B cell (primary cell): ENCODE results near the gene ZNF160. TPM values are rescaled to one million over a fixed set of nuclear protein-coding genes. Genes with fewer than 3 reads are reported as not detected.
"Not testable (repeated sequence)": the region's sequence is repeated elsewhere in the genome, so short reads cannot be mapped to it uniquely, and the experiment has no call there.

Experiments used
- ATAC-seq: fragments of 200-7000 bp; cut with Tn5 transposase; one replicate; pipeline ENCODE4 v1.10.0; 2021; ENCODE audit warnings: low read depth, mild to moderate bottlenecking, moderate number of reproducible peaks, moderate library complexity
- CTCF ChIA-PET: fragments of 350-600 bp; sonication (Branson Sonifier 250); formaldehyde crosslinking; loops from one replicate; lab custom pipeline; 2021; ENCODE audit warnings: antibody characterized with exemption, inconsistent platforms; lab: Charles Lee
- POLR2A ChIA-PET: fragments of 350-600 bp; sonication (Branson Sonifier 250); formaldehyde crosslinking; loops from one replicate; lab custom pipeline; 2021; ENCODE audit warnings: antibody characterized with exemption; lab: Charles Lee
- DNase-seq: peaks from one replicate; pipeline ENCODE4 v3.0.0; 2013
- H2AFZ ChIP-seq: 2 replicates; pipeline ENCODE4 v1.6.1; 2012; ENCODE audit warnings: mild to moderate bottlenecking, low read depth, low read length; ENCODE audit not compliant: insufficient read depth, poor library complexity, severe bottlenecking
- H3K27ac ChIP-seq, 2 donors: 1 replicate in 1 of 2; 2 replicates in 1 of 2; pipeline ENCODE4 v1.5.1; 2012 to 2013; ENCODE audit warnings: low read length in 2 of 2, mild to moderate bottlenecking in 2 of 2, moderate library complexity in 1 of 2
- H3K27me3 ChIP-seq, 4 experiments: fragments of 200-600 bp in 1 of 4; sonication (generic) in 1 of 4; replicated peaks in 1 of 4; 1 replicate in 2 of 4; 2 replicates in 2 of 4; pipeline versions ENCODE4 v1.6.1 to v1.7.0; 2013 to 2016; ENCODE audit warnings: low read length in 3 of 4, mild to moderate bottlenecking in 2 of 4, mixed read lengths in 1 of 4, moderate library complexity in 1 of 4; ENCODE audit not compliant: insufficient read depth in 4 of 4, control insufficient read depth in 3 of 4; ENCODE audit errors: control extremely low read depth in 1 of 4
- H3K36me3 ChIP-seq, 2 experiments: replicated peaks in 1 of 2; 1 replicate in 1 of 2; 2 replicates in 1 of 2; pipeline versions ENCODE4 v1.6.1 to v1.7.1; 2013; ENCODE audit warnings: low read length in 1 of 2; ENCODE audit not compliant: insufficient read depth in 2 of 2, control insufficient read depth in 1 of 2; ENCODE audit errors: control extremely low read depth in 1 of 2, extremely low read depth in 1 of 2
- H3K4me1 ChIP-seq, 2 donors: fragments of 200-600 bp in 1 of 2; sonication (generic) in 1 of 2; 1 replicate in 1 of 2; 2 replicates in 1 of 2; pipeline versions ENCODE4 v1.5.1 to v1.6.1; 2013 to 2017; ENCODE audit warnings: low read length in 2 of 2; ENCODE audit not compliant: control insufficient read depth in 2 of 2, insufficient read depth in 2 of 2
- H3K4me2 ChIP-seq: replicated peaks from 2 replicates; pipeline ENCODE3; 2012; ENCODE audit warnings: mild to moderate bottlenecking, low read depth, low read length; ENCODE audit not compliant: poor library complexity, severe bottlenecking
- H3K4me3 ChIP-seq, 5 experiments: fragments of 200-600 bp in 1 of 5; sonication (generic) in 1 of 5; 1 replicate in 3 of 5; 2 replicates in 2 of 5; pipeline versions ENCODE4 v1.5.1 to v1.7.0; 2011 to 2016; ENCODE audit warnings: low read length in 4 of 5, mild to moderate bottlenecking in 4 of 5, low read depth in 2 of 5, control low read depth in 1 of 5, moderate library complexity in 1 of 5; ENCODE audit not compliant: insufficient read depth in 1 of 5; ENCODE audit errors: control extremely low read depth in 1 of 5, extremely low read depth in 1 of 5
- H3K79me2 ChIP-seq: fragments of 200-600 bp; sonication (generic); one replicate; pipeline ENCODE4 v1.6.0; 2016; ENCODE audit warnings: low read length; ENCODE audit not compliant: control insufficient read depth, insufficient read depth
- H3K9ac ChIP-seq: fragments of 200-600 bp; sonication (generic); 2 replicates; pipeline ENCODE4 v1.6.1; 2017; ENCODE audit warnings: mild to moderate bottlenecking, low read length, moderate library complexity
- H3K9me3 ChIP-seq, 3 donors: one replicate each; pipeline versions ENCODE4 v1.6.1 to v1.7.1; 2013; ENCODE audit warnings: low read length in 2 of 3; ENCODE audit not compliant: control insufficient read depth in 2 of 3, insufficient read depth in 1 of 3; ENCODE audit errors: control extremely low read depth in 1 of 3
- H4K20me1 ChIP-seq: 2 replicates; pipeline ENCODE4 v1.6.0; 2012; ENCODE audit warnings: mild to moderate bottlenecking, low read length; ENCODE audit not compliant: insufficient read depth, control insufficient read depth, poor library complexity, severe bottlenecking
- H3K27ac Mint-ChIP-seq: one replicate; pipeline ENCODE4 v1.8.0; 2021; ENCODE audit warnings: mixed read lengths
- H3K27me3 Mint-ChIP-seq: one replicate; pipeline ENCODE4 v1.8.0; 2021; ENCODE audit warnings: mixed read lengths
- H3K4me1 Mint-ChIP-seq: one replicate; pipeline ENCODE4 v1.8.0; 2021; ENCODE audit warnings: mixed read lengths
- H3K4me3 Mint-ChIP-seq: one replicate; pipeline ENCODE4 v1.8.0; 2021; ENCODE audit warnings: mixed read lengths
- H3K9me3 Mint-ChIP-seq: one replicate; pipeline ENCODE4 v1.8.0; 2022; ENCODE audit warnings: mixed read lengths; ENCODE audit not compliant: insufficient read depth
- EZH2 ChIP-seq: IDR thresholded peaks from 2 replicates; pipeline ENCODE4 v1.6.1; 2012; ENCODE audit warnings: borderline replicate concordance, low read depth, mild to moderate bottlenecking, moderate library complexity, low read length; ENCODE audit not compliant: insufficient read depth, poor library complexity, severe bottlenecking
- WGBS: methylation state at CpG from one replicate; pipeline ENCODE4 v1.1.5; 2013; ENCODE audit warnings: missing lambda C conversion rate; ENCODE audit not compliant: insufficient coverage; 5-methylcytosine and 5-hydroxymethylcytosine counted together
- intact Hi-C: fragments of 100-400 bp; cut with micrococcal nuclease; formaldehyde crosslinking; loops from one replicate; pipeline ENCODE4 v1.10.0; 2022
- polyA plus RNA-seq: library from polyadenylated mRNA; depleted of rRNA; stranded (reverse); fragments of >200 nt; gene quantifications from 2 replicates; pipeline ENCODE4 v1.2.3, GENCODE V29; 2012
- total RNA-seq, 2 donors: library from RNA; stranded (reverse); fragments of 120-200 nt in 1 of 2; gene quantifications; 1 replicate in 1 of 2; 2 replicates in 1 of 2; pipeline versions ENCODE4 v1.2.3 to v1.2.4, GENCODE V29; 2013 to 2022
- TF ChIP-seq, protein P1 (sequence below): fragments of 200-600 bp; IDR thresholded peaks from one replicate; pipeline ENCODE4 v1.8.0; 2022; ENCODE audit warnings: antibody characterized with exemption, mild to moderate bottlenecking

Gene ZNF160
- total and polyA plus RNA-seq, 2 donors (not counting 1 experiment from before 2014, with no cell fraction given): 49.9 to 87.8 TPM

DNA sequence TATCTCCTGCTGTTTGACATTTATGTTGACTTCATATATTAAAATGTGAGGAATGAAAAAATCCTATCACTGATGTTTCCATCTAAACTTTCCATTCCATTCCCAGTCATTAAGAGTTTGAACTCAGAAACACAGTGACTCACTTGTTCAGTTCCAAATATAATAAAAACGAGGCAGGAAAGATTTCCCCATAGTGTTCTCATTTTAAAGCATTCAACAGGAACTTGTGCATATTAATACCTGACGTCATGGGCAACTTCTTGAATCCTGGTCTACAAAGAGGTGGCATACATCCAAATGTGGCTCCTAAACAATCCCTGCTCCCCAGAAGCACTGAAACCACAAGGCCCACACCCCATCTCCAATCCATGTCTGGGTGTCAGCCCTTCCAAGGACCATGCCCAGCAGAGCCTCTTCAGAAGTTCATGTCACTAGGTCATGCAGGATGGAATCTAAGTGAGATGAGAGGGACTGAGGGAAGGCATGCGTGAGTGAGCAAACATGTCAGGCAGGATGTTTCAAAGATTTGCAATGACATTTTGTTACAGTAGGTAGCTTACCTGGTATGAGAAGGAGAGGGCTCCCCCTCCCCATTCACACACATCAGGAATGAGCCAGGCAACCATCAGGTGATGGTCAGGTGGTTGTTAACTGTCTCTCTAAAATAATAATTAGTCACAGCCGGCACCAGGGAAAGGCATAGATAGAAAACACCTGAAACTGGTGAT, 68.1 kb downstream of the ZNF160 start:
- Histone ChIP-seq H3K9ac (no peak overlapping the region), H3K9me3 (peaks cover 0 to 48% (median 15%) of the 10 kb centered on the region in 3 donors), H3K4me3 (no peak overlapping the region), H3K4me2 (no peak overlapping the region), H3K79me2 (no peaks in the 10 kb centered on the region), H3K27ac (no peak overlapping the region), H2AFZ (no peak overlapping the region), H3K27me3 (peaks cover 0 to 12% (median 0%) of the 10 kb centered on the region in 4 experiments), H3K4me1 (peaks cover 0 to 3% of the 10 kb centered on the region in 2 donors), H3K36me3 (no peaks in the 10 kb centered on the region), H4K20me1 (no peaks in the 10 kb centered on the region)
- ATAC-seq (no peak), DNase-seq (no peak)
- H3K4me1 Mint-ChIP-seq: no peaks in the 10 kb centered on the region
- H3K27ac Mint-ChIP-seq: no peak overlapping the region
- ChIA-PET POLR2A (no interaction called here), CTCF (no interaction called here)
- peaks cover 16% of the 10 kb centered on the region for H3K9me3 Mint-ChIP-seq
- H3K27me3 Mint-ChIP-seq: peaks cover 10% of the 10 kb centered on the region
- TF ChIP-seq EZH2: no peak
- TF ChIP-seq, protein P1, sequence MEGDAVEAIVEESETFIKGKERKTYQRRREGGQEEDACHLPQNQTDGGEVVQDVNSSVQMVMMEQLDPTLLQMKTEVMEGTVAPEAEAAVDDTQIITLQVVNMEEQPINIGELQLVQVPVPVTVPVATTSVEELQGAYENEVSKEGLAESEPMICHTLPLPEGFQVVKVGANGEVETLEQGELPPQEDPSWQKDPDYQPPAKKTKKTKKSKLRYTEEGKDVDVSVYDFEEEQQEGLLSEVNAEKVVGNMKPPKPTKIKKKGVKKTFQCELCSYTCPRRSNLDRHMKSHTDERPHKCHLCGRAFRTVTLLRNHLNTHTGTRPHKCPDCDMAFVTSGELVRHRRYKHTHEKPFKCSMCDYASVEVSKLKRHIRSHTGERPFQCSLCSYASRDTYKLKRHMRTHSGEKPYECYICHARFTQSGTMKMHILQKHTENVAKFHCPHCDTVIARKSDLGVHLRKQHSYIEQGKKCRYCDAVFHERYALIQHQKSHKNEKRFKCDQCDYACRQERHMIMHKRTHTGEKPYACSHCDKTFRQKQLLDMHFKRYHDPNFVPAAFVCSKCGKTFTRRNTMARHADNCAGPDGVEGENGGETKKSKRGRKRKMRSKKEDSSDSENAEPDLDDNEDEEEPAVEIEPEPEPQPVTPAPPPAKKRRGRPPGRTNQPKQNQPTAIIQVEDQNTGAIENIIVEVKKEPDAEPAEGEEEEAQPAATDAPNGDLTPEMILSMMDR: no peak
- 59% methylated on average over 3 of the region's 4 CpGs for WGBS
- H3K4me3 Mint-ChIP-seq: no peak overlapping the region
- intact Hi-C loops: no loop called here

GRCh38 chr19:53034054-53034453, 69.2 kb downstream of the ZNF160 start:
- Histone ChIP-seq H4K20me1 (no peaks in the 10 kb centered on the region), H2AFZ (no peak overlapping the region), H3K4me3 (no peak overlapping the region), H3K36me3 (no peaks in the 10 kb centered on the region), H3K9ac (no peak overlapping the region), H3K9me3 (peaks cover 0 to 49% (median 13%) of the 10 kb centered on the region in 3 donors), H3K4me1 (peaks cover 0 to 3% of the 10 kb centered on the region in 2 donors), H3K79me2 (no peaks in the 10 kb centered on the region), H3K27me3 (peaks cover 0 to 12% (median 0%) of the 10 kb centered on the region in 4 experiments), H3K27ac (no peak overlapping the region), H3K4me2 (no peak overlapping the region)
- Mint-ChIP-seq H3K27ac (no peak overlapping the region), H3K4me1 (no peaks in the 10 kb centered on the region), H3K9me3 (peaks cover 20% of the 10 kb centered on the region), H3K27me3 (peaks cover 10% of the 10 kb centered on the region), H3K4me3 (no peak overlapping the region)
- ChIA-PET CTCF (interaction anchor here (0.7 kb wide), 1 partner anchor 183 kb away, joined by 3 read pairs; no protein-coding TSS in a partner anchor), POLR2A (no interaction called here)
- WGBS: no CpG with 5 or more reads among the region's 2 CpGs
- no peak for TF ChIP-seq EZH2
- TF ChIP-seq, protein P1: no peak
- DNase-seq (no peak), ATAC-seq (no peak)
- intact Hi-C loops: no loop called here

GRCh38 chr19:53028306-53028705, 74.9 kb downstream of the ZNF160 start:
- intact Hi-C loops: not testable (repeated sequence)

More at GRCh38 chr19:53028306-53028705, 74.9 kb downstream of the ZNF160 start:
- H3K27me3 Mint-ChIP-seq, H3K27ac Mint-ChIP-seq, DNase-seq, H3K79me2 ChIP-seq, H3K4me3 Mint-ChIP-seq, POLR2A ChIA-PET, CTCF ChIA-PET, H3K9ac ChIP-seq, H3K4me1 Mint-ChIP-seq, ATAC-seq, H4K20me1 ChIP-seq, H3K4me1 ChIP-seq, H3K4me2 ChIP-seq, H2AFZ ChIP-seq, H3K27ac ChIP-seq, H3K27me3 ChIP-seq, H3K4me3 ChIP-seq, H3K36me3 ChIP-seq: not testable (repeated sequence)
- peaks cover 12% of the 10 kb centered on the region for H3K9me3 Mint-ChIP-seq
- WGBS: 61% methylated on average over 5 of the region's 7 CpGs
- H3K9me3 ChIP-seq: peaks cover 0 to 31% (median 1%) of the 10 kb centered on the region in 3 donors
